SK-N-SH (cell line): ENCODE results near the gene CIAO2B. TPM values are rescaled to one million over a fixed set of nuclear protein-coding genes. Genes with fewer than 3 reads are reported as not detected.

Experiments used
- CTCF ChIA-PET: fragments of 300-600, 350-600 bp; formaldehyde crosslinking; extraction: SDS; loops from one replicate; lab custom pipeline; 2021; lab: Yijun Ruan, JAX
- POLR2A ChIA-PET: fragments of 350-600 bp; sonication (Branson Sonifier 250); formaldehyde crosslinking; extraction: SDS; loops from one replicate; lab custom pipeline; 2020; ENCODE audit warnings: antibody characterized with exemption, inconsistent platforms; lab: Yijun Ruan, JAX
- DNase-seq: peaks from one replicate; pipeline ENCODE4 v3.0.0; 2012
- H2AFZ ChIP-seq: fragments of 200-600 bp; sonication (generic); 2 replicates; pipeline ENCODE4 v1.8.1; 2016; ENCODE audit warnings: antibody characterized with exemption, mild to moderate bottlenecking, low read depth
- H3F3A ChIP-seq: fragments of 200-600 bp; sonication (generic); replicated peaks from 2 replicates; pipeline ENCODE3; 2016; ENCODE audit warnings: antibody characterized with exemption, mild to moderate bottlenecking; ENCODE audit not compliant: insufficient read depth
- H3K27ac ChIP-seq, 2 experiments: fragments of 200-500 bp in 1 of 2; fragments of 200-600 bp in 1 of 2; sonication (Bioruptor generic) in 1 of 2; sonication (generic), shearing (Covaris generic) in 1 of 2; 2 replicates each; pipeline versions ENCODE4 v1.5.1 to v1.6.1; 2014 to 2016; ENCODE audit warnings: low read depth in 2 of 2, inconsistent platforms in 1 of 2, low read length in 1 of 2, mild to moderate bottlenecking in 1 of 2, mixed read lengths in 1 of 2
- H3K27me3 ChIP-seq: fragments of 200-600 bp; sonication (generic), shearing (Covaris generic); 2 replicates; pipeline ENCODE4 v1.6.1; 2016; ENCODE audit warnings: mixed run types; ENCODE audit not compliant: insufficient read depth
- H3K36me3 ChIP-seq, 2 experiments: fragments of 200-500 bp in 1 of 2; fragments of 200-600 bp in 1 of 2; sonication (Bioruptor generic) in 1 of 2; sonication (generic) in 1 of 2; replicated peaks in 1 of 2; 2 replicates each; pipeline versions ENCODE3 to v1.5.1; 2014 to 2016; ENCODE audit warnings: low read length in 1 of 2, mild to moderate bottlenecking in 1 of 2; ENCODE audit not compliant: insufficient read depth in 2 of 2, control insufficient read depth in 1 of 2
- H3K4me1 ChIP-seq, 2 experiments: fragments of 200-500 bp in 1 of 2; fragments of 200-600 bp in 1 of 2; sonication (Bioruptor generic) in 1 of 2; sonication (generic), shearing (Covaris generic) in 1 of 2; 2 replicates each; pipeline versions ENCODE4 v1.5.1 to v1.6.1; 2014 to 2016; ENCODE audit warnings: low read depth in 1 of 2, low read length in 1 of 2, mixed run types in 1 of 2; ENCODE audit not compliant: insufficient read depth in 2 of 2, control insufficient read depth in 1 of 2
- H3K4me2 ChIP-seq: fragments of 200-600 bp; sonication (generic), shearing (Covaris generic); 2 replicates; pipeline ENCODE4 v1.6.1; 2017; ENCODE audit warnings: mixed run types
- H3K4me3 ChIP-seq, 2 experiments: fragments of 200-500 bp in 1 of 2; fragments of 200-600 bp in 1 of 2; sonication (Bioruptor generic) in 1 of 2; sonication (generic), shearing (Covaris generic) in 1 of 2; 2 replicates each; pipeline versions ENCODE4 v1.5.1 to v1.8.1; 2014 to 2016; ENCODE audit warnings: low read depth in 2 of 2, inconsistent platforms in 1 of 2, low read length in 1 of 2, mild to moderate bottlenecking in 1 of 2, mixed read lengths in 1 of 2, moderate library complexity in 1 of 2
- H3K79me2 ChIP-seq: fragments of 200-600 bp; sonication (generic); 2 replicates; pipeline ENCODE4 v1.8.1; 2017; ENCODE audit warnings: mild to moderate bottlenecking; ENCODE audit not compliant: insufficient read depth
- H3K9ac ChIP-seq: fragments of 200-600 bp; sonication (generic); 2 replicates; pipeline ENCODE4 v1.6.1; 2017; ENCODE audit warnings: mixed run types
- H3K9me2 ChIP-seq: fragments of 200-600 bp; sonication (generic); 2 replicates; pipeline ENCODE4 v1.6.1; 2017; ENCODE audit warnings: mixed run types
- H3K9me3 ChIP-seq: fragments of 200-600 bp; sonication (generic); 2 replicates; pipeline ENCODE4 v1.6.1; 2017; ENCODE audit warnings: mixed run types, mild to moderate bottlenecking, moderate library complexity
- H4K20me1 ChIP-seq: fragments of 200-600 bp; sonication (generic); 2 replicates; pipeline ENCODE4 v1.6.1; 2017; ENCODE audit warnings: mild to moderate bottlenecking, mixed run types; ENCODE audit not compliant: insufficient read depth
- ELF1 ChIP-seq: IDR thresholded peaks from 2 replicates; pipeline ENCODE4 v1.4.0; 2012
- EP300 ChIP-seq, 2 experiments: IDR thresholded peaks; 2 replicates each; pipeline versions ENCODE4 v1.4.0 to v1.6.1; 2012; ENCODE audit warnings: borderline replicate concordance in 1 of 2, low read depth in 1 of 2, low read length in 1 of 2
- FOSL2 ChIP-seq: IDR thresholded peaks from 2 replicates; pipeline ENCODE4 v1.4.0; 2012; ENCODE audit warnings: low read depth, mild to moderate bottlenecking, moderate library complexity, borderline replicate concordance
- FOXM1 ChIP-seq: IDR thresholded peaks from 2 replicates; pipeline ENCODE4 v1.4.0; 2012; ENCODE audit warnings: low read depth, mild to moderate bottlenecking
- JUND ChIP-seq: IDR thresholded peaks from 2 replicates; pipeline ENCODE4 v1.4.0; 2012
- MXI1 ChIP-seq: IDR thresholded peaks from 2 replicates; pipeline ENCODE4 v1.6.1; 2012; ENCODE audit warnings: mild to moderate bottlenecking, low read depth, low read length, improper control_type of control experiment
- RAD21 ChIP-seq: IDR thresholded peaks from 2 replicates; pipeline ENCODE4 v1.6.1; 2012; ENCODE audit warnings: mild to moderate bottlenecking, low read length
- RFX5 ChIP-seq: IDR thresholded peaks from 2 replicates; pipeline ENCODE4 v1.6.1; 2012; ENCODE audit warnings: mild to moderate bottlenecking, improper control_type of control experiment, low read length
- SMC3 ChIP-seq: IDR thresholded peaks from 2 replicates; pipeline ENCODE4 v1.6.1; 2012; ENCODE audit warnings: low read depth, low read length, improper control_type of control experiment
- TAF1 ChIP-seq: IDR thresholded peaks from 2 replicates; pipeline ENCODE4 v1.6.1; 2012; ENCODE audit warnings: low read depth, mild to moderate bottlenecking, low read length, moderate library complexity, borderline replicate concordance
- TEAD4 ChIP-seq: IDR thresholded peaks from 2 replicates; pipeline ENCODE4 v1.4.0; 2012; ENCODE audit warnings: mild to moderate bottlenecking, borderline replicate concordance; ENCODE audit not compliant: insufficient read depth
- WGBS: methylation state at CpG from one replicate; pipeline ENCODE4 v1.1.6; 2017; ENCODE audit warnings: low lambda C conversion rate; 5-methylcytosine and 5-hydroxymethylcytosine counted together
- polyA plus RNA-seq, 3 experiments: library from polyadenylated mRNA; depleted of rRNA; stranded (reverse); fragments of >200 nt; gene quantifications; 2 replicates each; pipeline ENCODE4 v1.2.3, GENCODE V29; 2012
- TF ChIP-seq, protein P1 (sequence below): fragments of 200-600 bp; sonication (generic); IDR thresholded peaks from 2 replicates; pipeline ENCODE4 v1.6.1; 2017; ENCODE audit warnings: antibody characterized with exemption, mild to moderate bottlenecking, moderate library complexity
- TF ChIP-seq, protein P2 (sequence below): IDR thresholded peaks from 2 replicates; pipeline ENCODE4 v1.6.1; 2012; ENCODE audit warnings: mild to moderate bottlenecking, low read depth, low read length, moderate library complexity
- TF ChIP-seq, protein P3 (sequence below): IDR thresholded peaks from 2 replicates; pipeline ENCODE4 v1.4.0; 2012; ENCODE audit warnings: low read depth, borderline replicate concordance

The CIAO2B gene
- polyA plus RNA-seq, 1 of the 3 experiments (the other 2 are of a cell fraction): 665 TPM

DNA sequence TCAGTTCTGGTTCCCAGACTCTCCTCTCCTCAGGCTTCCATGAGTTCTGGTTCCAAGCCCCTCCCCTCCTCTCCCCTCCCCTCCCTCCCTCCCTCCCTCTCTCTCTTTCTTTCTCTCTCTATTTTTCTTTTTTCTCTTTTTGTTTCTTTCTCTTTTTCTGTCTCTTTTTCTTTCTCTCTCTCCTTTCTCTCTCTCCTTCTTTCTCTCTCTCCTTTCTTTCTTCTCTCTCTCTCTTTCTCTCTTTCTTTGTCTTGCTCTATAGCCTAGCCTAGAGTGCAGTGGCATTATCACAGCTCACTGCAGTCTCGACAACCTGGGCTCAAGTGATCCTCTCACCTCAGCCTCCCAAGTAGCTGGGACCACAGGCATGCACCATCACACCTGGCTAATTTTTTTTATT is 26.1 kb upstream of the CIAO2B start:
- H3K27ac ChIP-seq: no peak overlapping the region
- ChIA-PET POLR2A (no interaction called here), CTCF (interaction anchor here (0.7 to 11.9 kb wide), 17 partner anchors 8 to 225 kb away, joined by 3 to 82 read pairs (median 6); partner anchors contain the start of gene B3GNT9)
- no peaks in the 10 kb centered on the region for H3K36me3 ChIP-seq
- H3K9me2 ChIP-seq: no peaks in the 10 kb centered on the region
- no peak overlapping the region for H3K9ac ChIP-seq
- no peaks in the 10 kb centered on the region for H3K79me2 ChIP-seq
- TF ChIP-seq SMC3 (no peak), FOSL2 (no peak), TEAD4 (no peak), TAF1 (no peak), JUND (no peak), RFX5 (no peak), EP300 (IDR thresholded peaks at IDR 0.05; ENCODE audit: borderline replicate concordance in 1 of 2, low read depth in 1 of 2, low read length in 1 of 2) (no peak), ELF1 (no peak), RAD21 (no peak), FOXM1 (no peak), MXI1 (no peak)
- TF ChIP-seq, protein P1, sequence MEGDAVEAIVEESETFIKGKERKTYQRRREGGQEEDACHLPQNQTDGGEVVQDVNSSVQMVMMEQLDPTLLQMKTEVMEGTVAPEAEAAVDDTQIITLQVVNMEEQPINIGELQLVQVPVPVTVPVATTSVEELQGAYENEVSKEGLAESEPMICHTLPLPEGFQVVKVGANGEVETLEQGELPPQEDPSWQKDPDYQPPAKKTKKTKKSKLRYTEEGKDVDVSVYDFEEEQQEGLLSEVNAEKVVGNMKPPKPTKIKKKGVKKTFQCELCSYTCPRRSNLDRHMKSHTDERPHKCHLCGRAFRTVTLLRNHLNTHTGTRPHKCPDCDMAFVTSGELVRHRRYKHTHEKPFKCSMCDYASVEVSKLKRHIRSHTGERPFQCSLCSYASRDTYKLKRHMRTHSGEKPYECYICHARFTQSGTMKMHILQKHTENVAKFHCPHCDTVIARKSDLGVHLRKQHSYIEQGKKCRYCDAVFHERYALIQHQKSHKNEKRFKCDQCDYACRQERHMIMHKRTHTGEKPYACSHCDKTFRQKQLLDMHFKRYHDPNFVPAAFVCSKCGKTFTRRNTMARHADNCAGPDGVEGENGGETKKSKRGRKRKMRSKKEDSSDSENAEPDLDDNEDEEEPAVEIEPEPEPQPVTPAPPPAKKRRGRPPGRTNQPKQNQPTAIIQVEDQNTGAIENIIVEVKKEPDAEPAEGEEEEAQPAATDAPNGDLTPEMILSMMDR: no peak
- TF ChIP-seq, protein P2, sequence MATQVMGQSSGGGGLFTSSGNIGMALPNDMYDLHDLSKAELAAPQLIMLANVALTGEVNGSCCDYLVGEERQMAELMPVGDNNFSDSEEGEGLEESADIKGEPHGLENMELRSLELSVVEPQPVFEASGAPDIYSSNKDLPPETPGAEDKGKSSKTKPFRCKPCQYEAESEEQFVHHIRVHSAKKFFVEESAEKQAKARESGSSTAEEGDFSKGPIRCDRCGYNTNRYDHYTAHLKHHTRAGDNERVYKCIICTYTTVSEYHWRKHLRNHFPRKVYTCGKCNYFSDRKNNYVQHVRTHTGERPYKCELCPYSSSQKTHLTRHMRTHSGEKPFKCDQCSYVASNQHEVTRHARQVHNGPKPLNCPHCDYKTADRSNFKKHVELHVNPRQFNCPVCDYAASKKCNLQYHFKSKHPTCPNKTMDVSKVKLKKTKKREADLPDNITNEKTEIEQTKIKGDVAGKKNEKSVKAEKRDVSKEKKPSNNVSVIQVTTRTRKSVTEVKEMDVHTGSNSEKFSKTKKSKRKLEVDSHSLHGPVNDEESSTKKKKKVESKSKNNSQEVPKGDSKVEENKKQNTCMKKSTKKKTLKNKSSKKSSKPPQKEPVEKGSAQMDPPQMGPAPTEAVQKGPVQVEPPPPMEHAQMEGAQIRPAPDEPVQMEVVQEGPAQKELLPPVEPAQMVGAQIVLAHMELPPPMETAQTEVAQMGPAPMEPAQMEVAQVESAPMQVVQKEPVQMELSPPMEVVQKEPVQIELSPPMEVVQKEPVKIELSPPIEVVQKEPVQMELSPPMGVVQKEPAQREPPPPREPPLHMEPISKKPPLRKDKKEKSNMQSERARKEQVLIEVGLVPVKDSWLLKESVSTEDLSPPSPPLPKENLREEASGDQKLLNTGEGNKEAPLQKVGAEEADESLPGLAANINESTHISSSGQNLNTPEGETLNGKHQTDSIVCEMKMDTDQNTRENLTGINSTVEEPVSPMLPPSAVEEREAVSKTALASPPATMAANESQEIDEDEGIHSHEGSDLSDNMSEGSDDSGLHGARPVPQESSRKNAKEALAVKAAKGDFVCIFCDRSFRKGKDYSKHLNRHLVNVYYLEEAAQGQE: no peak
- TF ChIP-seq, protein P3, sequence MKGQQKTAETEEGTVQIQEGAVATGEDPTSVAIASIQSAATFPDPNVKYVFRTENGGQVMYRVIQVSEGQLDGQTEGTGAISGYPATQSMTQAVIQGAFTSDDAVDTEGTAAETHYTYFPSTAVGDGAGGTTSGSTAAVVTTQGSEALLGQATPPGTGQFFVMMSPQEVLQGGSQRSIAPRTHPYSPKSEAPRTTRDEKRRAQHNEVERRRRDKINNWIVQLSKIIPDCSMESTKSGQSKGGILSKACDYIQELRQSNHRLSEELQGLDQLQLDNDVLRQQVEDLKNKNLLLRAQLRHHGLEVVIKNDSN: no peak
- no peak overlapping the region for H2AFZ ChIP-seq
- H3K4me1 ChIP-seq: peaks cover 0 to 16% of the 10 kb centered on the region in 2 experiments; a peak in 1 of 4 replicates
- H3K4me3 ChIP-seq: no peak overlapping the region
- H3K27me3 ChIP-seq: no peaks in the 10 kb centered on the region
- no peaks in the 10 kb centered on the region for H3K9me3 ChIP-seq
- H4K20me1 ChIP-seq: no peaks in the 10 kb centered on the region
- DNase-seq: no peak
- no peaks in the 10 kb centered on the region for H3F3A ChIP-seq
- 90% methylated on average over 1 of the region's 1 CpG for WGBS
- no peak overlapping the region for H3K4me2 ChIP-seq
